Endodermal cell (in vitro differentiated cells): ENCODE measurements around the gene ROBO1. TPM values are rescaled to one million over a fixed set of nuclear protein-coding genes. Genes with fewer than 3 reads are reported as not detected.

Experiments
- DNase-seq: peaks from one replicate; pipeline ENCODE4 v3.0.0-alpha.2; 2017
- H3K27ac ChIP-seq: 2 replicates; pipeline ENCODE4 v1.5.1; 2013; ENCODE audit warnings: mild to moderate bottlenecking, low read depth, low read length, moderate library complexity
- H3K27me3 ChIP-seq: 2 replicates; pipeline ENCODE4 v1.6.1; 2013; ENCODE audit warnings: mild to moderate bottlenecking, low read length, moderate library complexity; ENCODE audit not compliant: insufficient read depth, control insufficient read depth, poor library complexity, severe bottlenecking
- H3K36me3 ChIP-seq: 2 replicates; pipeline ENCODE4 v1.7.0; 2013; ENCODE audit warnings: mild to moderate bottlenecking, low read length, moderate library complexity; ENCODE audit not compliant: control insufficient read depth, insufficient read depth
- H3K4me1 ChIP-seq: one replicate; pipeline ENCODE4 v1.7.0; 2013; ENCODE audit warnings: low read length; ENCODE audit not compliant: control insufficient read depth, insufficient read depth
- H3K4me3 ChIP-seq: 2 replicates; pipeline ENCODE4 v1.5.1; 2013; ENCODE audit warnings: mild to moderate bottlenecking, low read length, moderate library complexity
- H3K9ac ChIP-seq: 2 replicates; pipeline ENCODE4 v1.6.1; 2013; ENCODE audit warnings: mild to moderate bottlenecking, low read length, moderate library complexity; ENCODE audit not compliant: poor library complexity, severe bottlenecking; ENCODE audit errors: extremely low read depth
- H3K9me3 ChIP-seq: 2 replicates; pipeline ENCODE4 v1.6.1; 2013; ENCODE audit warnings: mild to moderate bottlenecking, low read length, moderate library complexity; ENCODE audit not compliant: control insufficient read depth
- H3K27ac Mint-ChIP-seq: 2 replicates; pipeline ENCODE4 v1.8.0; 2020; ENCODE audit warnings: mixed read lengths
- H3K27me3 Mint-ChIP-seq: 2 replicates; pipeline ENCODE4 v1.8.0; 2021; ENCODE audit warnings: mild to moderate bottlenecking, mixed read lengths; ENCODE audit not compliant: insufficient read depth
- H3K36me3 Mint-ChIP-seq: 2 replicates; pipeline ENCODE4 v1.8.0; 2020; ENCODE audit warnings: low read depth, mixed read lengths
- H3K4me1 Mint-ChIP-seq: 2 replicates; pipeline ENCODE4 v1.8.0; 2020; ENCODE audit warnings: mixed read lengths
- H3K4me3 Mint-ChIP-seq: 2 replicates; pipeline ENCODE4 v1.8.0; 2020; ENCODE audit warnings: mild to moderate bottlenecking, moderate library complexity, mixed read lengths
- H3K9me3 Mint-ChIP-seq: 2 replicates; pipeline ENCODE4 v1.8.0; 2020; ENCODE audit warnings: mild to moderate bottlenecking, mixed read lengths
- WGBS, 2 experiments: methylation state at CpG; one replicate each; pipeline versions ENCODE4 v1.1.5 to v1.1.7; 2013; ENCODE audit warnings: missing lambda C conversion rate in 2 of 2, mixed read lengths in 1 of 2; ENCODE audit not compliant: insufficient coverage in 1 of 2, insufficient read length in 1 of 2; 5-methylcytosine and 5-hydroxymethylcytosine counted together
- total RNA-seq, 2 donors: library from RNA; stranded (reverse); fragmentation: NEBNext Ultra II Directional in 1 of 2; extraction: Animal tissue kit (Norgen Biotek cat#: 25700) in 1 of 2; gene quantifications; 2 replicates in 1 of 2; 3 replicates in 1 of 2; pipeline ENCODE4 v1.2.1, GENCODE V29; 2021
- TF ChIP-seq, protein P1 (sequence below): fragments of 200-600 bp; sonication (generic); conservative IDR thresholded peaks from 2 replicates; pipeline ENCODE4 v1.5.0; 2021; ENCODE audit warnings: antibody characterized with exemption, mild to moderate bottlenecking

ROBO1 gene
- total RNA-seq, 2 donors from 2014 or later, result 74.8 to 75.9 TPM

DNA sequence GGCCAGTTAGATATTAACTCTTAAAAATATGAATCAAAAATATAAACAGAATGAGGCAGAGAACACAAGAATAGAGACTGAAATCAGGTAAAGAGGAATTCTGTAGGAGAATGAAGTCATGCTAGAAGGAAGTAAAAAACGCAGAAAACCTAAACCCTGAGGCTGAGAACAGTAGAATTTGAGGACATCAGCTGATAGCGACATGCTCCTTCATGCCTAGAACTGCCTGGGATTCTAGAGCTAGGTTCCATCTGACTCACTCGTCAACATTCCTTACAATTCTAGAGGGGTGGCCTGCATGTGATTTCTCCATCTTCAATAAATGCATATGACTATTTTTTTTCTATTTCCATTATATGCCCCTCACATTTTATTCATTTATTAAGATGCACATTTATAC lies 343.0 kb downstream of the ROBO1 start:
- H3K27me3 Mint-ChIP-seq, result no peaks in the 10 kb centered on the region
- no peaks in the 10 kb centered on the region for H3K36me3 ChIP-seq
- no peaks in the 10 kb centered on the region for H3K9me3 ChIP-seq
- no peak for DNase-seq
- no peak overlapping the region for H3K4me3 Mint-ChIP-seq
- no peak overlapping the region for H3K27ac Mint-ChIP-seq
- no peak overlapping the region for H3K4me3 ChIP-seq
- H3K27me3 ChIP-seq, result no peaks in the 10 kb centered on the region
- no peaks in the 10 kb centered on the region for H3K4me1 ChIP-seq
- H3K4me1 Mint-ChIP-seq, result no peaks in the 10 kb centered on the region
- H3K9ac ChIP-seq, result no peak overlapping the region
- TF ChIP-seq, protein P1, sequence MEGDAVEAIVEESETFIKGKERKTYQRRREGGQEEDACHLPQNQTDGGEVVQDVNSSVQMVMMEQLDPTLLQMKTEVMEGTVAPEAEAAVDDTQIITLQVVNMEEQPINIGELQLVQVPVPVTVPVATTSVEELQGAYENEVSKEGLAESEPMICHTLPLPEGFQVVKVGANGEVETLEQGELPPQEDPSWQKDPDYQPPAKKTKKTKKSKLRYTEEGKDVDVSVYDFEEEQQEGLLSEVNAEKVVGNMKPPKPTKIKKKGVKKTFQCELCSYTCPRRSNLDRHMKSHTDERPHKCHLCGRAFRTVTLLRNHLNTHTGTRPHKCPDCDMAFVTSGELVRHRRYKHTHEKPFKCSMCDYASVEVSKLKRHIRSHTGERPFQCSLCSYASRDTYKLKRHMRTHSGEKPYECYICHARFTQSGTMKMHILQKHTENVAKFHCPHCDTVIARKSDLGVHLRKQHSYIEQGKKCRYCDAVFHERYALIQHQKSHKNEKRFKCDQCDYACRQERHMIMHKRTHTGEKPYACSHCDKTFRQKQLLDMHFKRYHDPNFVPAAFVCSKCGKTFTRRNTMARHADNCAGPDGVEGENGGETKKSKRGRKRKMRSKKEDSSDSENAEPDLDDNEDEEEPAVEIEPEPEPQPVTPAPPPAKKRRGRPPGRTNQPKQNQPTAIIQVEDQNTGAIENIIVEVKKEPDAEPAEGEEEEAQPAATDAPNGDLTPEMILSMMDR, result no peak
- no peak overlapping the region for H3K27ac ChIP-seq
- H3K9me3 Mint-ChIP-seq, result no peaks in the 10 kb centered on the region
- 89 to 92% methylated on average over 2 to 3 of the region's 3 CpGs for WGBS, 2 experiments
- no peaks in the 10 kb centered on the region for H3K36me3 Mint-ChIP-seq

GRCh38 chr3:79423417-79423816 lies 344.4 kb downstream of the ROBO1 start:
- Mint-ChIP-seq H3K4me1 (no peaks in the 10 kb centered on the region), H3K9me3 (no peaks in the 10 kb centered on the region), H3K4me3 (no peak overlapping the region), H3K27me3 (no peaks in the 10 kb centered on the region), H3K27ac (no peak overlapping the region), H3K36me3 (no peaks in the 10 kb centered on the region)
- Histone ChIP-seq H3K9me3 (no peaks in the 10 kb centered on the region), H3K27ac (no peak overlapping the region), H3K36me3 (no peaks in the 10 kb centered on the region), H3K4me1 (no peaks in the 10 kb centered on the region), H3K4me3 (no peak overlapping the region), H3K9ac (no peak overlapping the region), H3K27me3 (no peaks in the 10 kb centered on the region)
- WGBS, 2 experiments, result 95 to 100% methylated on average over 3 to 5 of the region's 5 CpGs
- no peak for DNase-seq
- TF ChIP-seq, protein P1, result no peak

DNA sequence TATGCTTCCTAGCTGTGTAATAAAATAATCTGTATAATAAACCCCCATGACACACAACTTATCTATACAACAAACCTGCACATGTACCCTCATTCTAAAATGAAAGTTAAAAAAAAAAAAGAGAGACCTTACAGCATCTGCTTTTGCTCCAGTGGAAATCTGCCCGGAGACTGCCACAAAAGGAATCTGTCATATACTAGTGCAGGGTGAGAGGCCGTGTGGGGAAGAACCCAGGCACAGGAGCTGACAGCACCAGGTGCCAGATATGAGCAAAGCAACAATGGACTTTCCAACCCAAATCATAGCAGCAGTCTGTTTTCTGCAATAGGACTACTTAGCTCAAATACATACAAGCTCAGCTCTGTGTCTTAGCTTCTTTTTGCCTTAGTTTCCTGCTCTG lies 346.5 kb downstream of the ROBO1 start:
- H3K36me3 Mint-ChIP-seq, result no peaks in the 10 kb centered on the region
- no peaks in the 10 kb centered on the region for H3K4me1 Mint-ChIP-seq
- Histone ChIP-seq H3K4me1 (no peaks in the 10 kb centered on the region), H3K9me3 (no peaks in the 10 kb centered on the region), H3K4me3 (no peak overlapping the region), H3K36me3 (no peaks in the 10 kb centered on the region), H3K27me3 (no peaks in the 10 kb centered on the region), H3K9ac (no peak overlapping the region), H3K27ac (no peak overlapping the region)
- no peaks in the 10 kb centered on the region for H3K27me3 Mint-ChIP-seq
- TF ChIP-seq, protein P1, result no peak
- H3K27ac Mint-ChIP-seq, result no peak overlapping the region
- H3K9me3 Mint-ChIP-seq, result no peaks in the 10 kb centered on the region
- no peak overlapping the region for H3K4me3 Mint-ChIP-seq
- DNase-seq, result no peak
- WGBS, 2 experiments, result 86 to 100% methylated on average over 1 to 2 of the region's 2 CpGs
